B cell (primary cell): ENCODE results near the gene MCTP1. TPM values are rescaled to one million over a fixed set of nuclear protein-coding genes. Genes with fewer than 3 reads are reported as not detected.

Experiments
- ATAC-seq: fragments of 200-7000 bp; cut with Tn5 transposase; one replicate; pipeline ENCODE4 v1.10.0; 2021; ENCODE audit warnings: low read depth, mild to moderate bottlenecking, moderate number of reproducible peaks, moderate library complexity
- CTCF ChIA-PET: fragments of 350-600 bp; sonication (Branson Sonifier 250); formaldehyde crosslinking; loops from one replicate; lab custom pipeline; 2021; ENCODE audit warnings: antibody characterized with exemption, inconsistent platforms; lab: Charles Lee
- POLR2A ChIA-PET: fragments of 350-600 bp; sonication (Branson Sonifier 250); formaldehyde crosslinking; loops from one replicate; lab custom pipeline; 2021; ENCODE audit warnings: antibody characterized with exemption; lab: Charles Lee
- DNase-seq: peaks from one replicate; pipeline ENCODE4 v3.0.0; 2013
- H2AFZ ChIP-seq: 2 replicates; pipeline ENCODE4 v1.6.1; 2012; ENCODE audit warnings: mild to moderate bottlenecking, low read depth, low read length; ENCODE audit not compliant: insufficient read depth, poor library complexity, severe bottlenecking
- H3K27ac ChIP-seq, 2 donors: 1 replicate in 1 of 2; 2 replicates in 1 of 2; pipeline ENCODE4 v1.5.1; 2012 to 2013; ENCODE audit warnings: low read length in 2 of 2, mild to moderate bottlenecking in 2 of 2, moderate library complexity in 1 of 2
- H3K27me3 ChIP-seq, 4 experiments: fragments of 200-600 bp in 1 of 4; sonication (generic) in 1 of 4; replicated peaks in 1 of 4; 1 replicate in 2 of 4; 2 replicates in 2 of 4; pipeline versions ENCODE4 v1.6.1 to v1.7.0; 2013 to 2016; ENCODE audit warnings: low read length in 3 of 4, mild to moderate bottlenecking in 2 of 4, mixed read lengths in 1 of 4, moderate library complexity in 1 of 4; ENCODE audit not compliant: insufficient read depth in 4 of 4, control insufficient read depth in 3 of 4; ENCODE audit errors: control extremely low read depth in 1 of 4
- H3K36me3 ChIP-seq, 2 experiments: replicated peaks in 1 of 2; 1 replicate in 1 of 2; 2 replicates in 1 of 2; pipeline versions ENCODE4 v1.6.1 to v1.7.1; 2013; ENCODE audit warnings: low read length in 1 of 2; ENCODE audit not compliant: insufficient read depth in 2 of 2, control insufficient read depth in 1 of 2; ENCODE audit errors: control extremely low read depth in 1 of 2, extremely low read depth in 1 of 2
- H3K4me1 ChIP-seq, 2 donors: fragments of 200-600 bp in 1 of 2; sonication (generic) in 1 of 2; 1 replicate in 1 of 2; 2 replicates in 1 of 2; pipeline versions ENCODE4 v1.5.1 to v1.6.1; 2013 to 2017; ENCODE audit warnings: low read length in 2 of 2; ENCODE audit not compliant: control insufficient read depth in 2 of 2, insufficient read depth in 2 of 2
- H3K4me2 ChIP-seq: replicated peaks from 2 replicates; pipeline ENCODE3; 2012; ENCODE audit warnings: mild to moderate bottlenecking, low read depth, low read length; ENCODE audit not compliant: poor library complexity, severe bottlenecking
- H3K4me3 ChIP-seq, 5 experiments: fragments of 200-600 bp in 1 of 5; sonication (generic) in 1 of 5; 1 replicate in 3 of 5; 2 replicates in 2 of 5; pipeline versions ENCODE4 v1.5.1 to v1.7.0; 2011 to 2016; ENCODE audit warnings: low read length in 4 of 5, mild to moderate bottlenecking in 4 of 5, low read depth in 2 of 5, control low read depth in 1 of 5, moderate library complexity in 1 of 5; ENCODE audit not compliant: insufficient read depth in 1 of 5; ENCODE audit errors: control extremely low read depth in 1 of 5, extremely low read depth in 1 of 5
- H3K79me2 ChIP-seq: fragments of 200-600 bp; sonication (generic); one replicate; pipeline ENCODE4 v1.6.0; 2016; ENCODE audit warnings: low read length; ENCODE audit not compliant: control insufficient read depth, insufficient read depth
- H3K9ac ChIP-seq: fragments of 200-600 bp; sonication (generic); 2 replicates; pipeline ENCODE4 v1.6.1; 2017; ENCODE audit warnings: mild to moderate bottlenecking, low read length, moderate library complexity
- H3K9me3 ChIP-seq, 3 donors: one replicate each; pipeline versions ENCODE4 v1.6.1 to v1.7.1; 2013; ENCODE audit warnings: low read length in 2 of 3; ENCODE audit not compliant: control insufficient read depth in 2 of 3, insufficient read depth in 1 of 3; ENCODE audit errors: control extremely low read depth in 1 of 3
- H4K20me1 ChIP-seq: 2 replicates; pipeline ENCODE4 v1.6.0; 2012; ENCODE audit warnings: mild to moderate bottlenecking, low read length; ENCODE audit not compliant: insufficient read depth, control insufficient read depth, poor library complexity, severe bottlenecking
- H3K27ac Mint-ChIP-seq: one replicate; pipeline ENCODE4 v1.8.0; 2021; ENCODE audit warnings: mixed read lengths
- H3K27me3 Mint-ChIP-seq: one replicate; pipeline ENCODE4 v1.8.0; 2021; ENCODE audit warnings: mixed read lengths
- H3K4me1 Mint-ChIP-seq: one replicate; pipeline ENCODE4 v1.8.0; 2021; ENCODE audit warnings: mixed read lengths
- H3K4me3 Mint-ChIP-seq: one replicate; pipeline ENCODE4 v1.8.0; 2021; ENCODE audit warnings: mixed read lengths
- H3K9me3 Mint-ChIP-seq: one replicate; pipeline ENCODE4 v1.8.0; 2022; ENCODE audit warnings: mixed read lengths; ENCODE audit not compliant: insufficient read depth
- EZH2 ChIP-seq: IDR thresholded peaks from 2 replicates; pipeline ENCODE4 v1.6.1; 2012; ENCODE audit warnings: borderline replicate concordance, low read depth, mild to moderate bottlenecking, moderate library complexity, low read length; ENCODE audit not compliant: insufficient read depth, poor library complexity, severe bottlenecking
- WGBS: methylation state at CpG from one replicate; pipeline ENCODE4 v1.1.5; 2013; ENCODE audit warnings: missing lambda C conversion rate; ENCODE audit not compliant: insufficient coverage; 5-methylcytosine and 5-hydroxymethylcytosine counted together
- intact Hi-C: fragments of 100-400 bp; cut with micrococcal nuclease; formaldehyde crosslinking; loops from one replicate; pipeline ENCODE4 v1.10.0; 2022
- polyA plus RNA-seq: library from polyadenylated mRNA; depleted of rRNA; stranded (reverse); fragments of >200 nt; gene quantifications from 2 replicates; pipeline ENCODE4 v1.2.3, GENCODE V29; 2012
- total RNA-seq, 2 donors: library from RNA; stranded (reverse); fragments of 120-200 nt in 1 of 2; gene quantifications; 1 replicate in 1 of 2; 2 replicates in 1 of 2; pipeline versions ENCODE4 v1.2.3 to v1.2.4, GENCODE V29; 2013 to 2022
- TF ChIP-seq, protein P1 (sequence below): fragments of 200-600 bp; IDR thresholded peaks from one replicate; pipeline ENCODE4 v1.8.0; 2022; ENCODE audit warnings: antibody characterized with exemption, mild to moderate bottlenecking

MCTP1 gene
- total and polyA plus RNA-seq, 2 donors (not counting 1 experiment from before 2014, with no cell fraction given) = 0.42 to 2.5 TPM

DNA sequence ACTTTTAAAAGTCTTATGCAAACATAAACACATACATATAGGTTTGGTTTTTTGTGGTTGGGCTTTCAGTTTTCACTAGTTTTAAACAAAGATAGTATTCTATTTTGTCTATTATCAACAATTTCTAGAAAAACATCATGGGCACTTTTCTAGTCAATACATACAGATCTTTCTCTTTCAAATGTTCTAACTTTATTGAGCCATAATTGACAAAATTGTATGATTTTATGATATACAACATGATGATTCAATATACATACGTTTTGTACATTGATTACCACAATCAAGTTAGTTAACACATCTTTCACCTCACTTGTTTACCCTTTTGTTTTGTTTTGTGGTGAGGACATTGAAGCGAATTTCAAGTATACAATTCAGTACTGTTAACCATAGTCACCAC is 265.9 kb downstream of the MCTP1 start:
- no peaks in the 10 kb centered on the region for H4K20me1 ChIP-seq
- no peak overlapping the region for H3K4me3 Mint-ChIP-seq

DNA sequence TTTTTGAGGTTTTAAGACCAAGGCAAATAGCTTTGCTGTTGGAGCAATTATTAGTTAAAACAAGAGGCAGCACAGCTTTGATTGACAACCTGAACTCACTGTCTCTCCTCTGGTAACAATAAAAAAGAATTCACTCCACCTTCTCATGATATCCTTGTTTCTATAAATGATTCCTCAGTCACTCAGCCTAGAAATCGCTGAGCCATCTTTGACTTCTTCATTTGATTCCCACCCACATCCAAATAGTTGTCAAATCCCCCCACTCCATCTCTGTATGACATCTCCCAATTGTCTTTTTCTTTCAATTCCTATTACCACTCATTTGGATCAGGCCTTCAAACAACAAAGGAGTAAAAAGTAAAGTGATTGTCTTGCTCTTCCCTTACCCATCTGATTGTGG is 266.4 kb downstream of the MCTP1 start:
- no peak overlapping the region for H3K4me2 ChIP-seq
- no peaks in the 10 kb centered on the region for H3K27me3 Mint-ChIP-seq
- no peaks in the 10 kb centered on the region for H3K9me3 Mint-ChIP-seq
- H3K79me2 ChIP-seq = no peaks in the 10 kb centered on the region
- TF ChIP-seq EZH2 = no peak
- ChIA-PET POLR2A (no interaction called here), CTCF (no interaction called here)
- no peaks in the 10 kb centered on the region for H3K9me3 ChIP-seq
- H3K27ac Mint-ChIP-seq = no peak overlapping the region
- H2AFZ ChIP-seq = no peak overlapping the region
- H3K4me3 Mint-ChIP-seq = no peak overlapping the region
- H3K27me3 ChIP-seq = no peaks in the 10 kb centered on the region
- no peak overlapping the region for H3K4me3 ChIP-seq
- no peaks in the 10 kb centered on the region for H3K4me1 ChIP-seq
- intact Hi-C loops = no loop called here
- no peaks in the 10 kb centered on the region for H4K20me1 ChIP-seq
- H3K27ac ChIP-seq = no peak overlapping the region
- H3K36me3 ChIP-seq = peaks cover 0 to 1% of the 10 kb centered on the region in 2 experiments
- DNase-seq (no peak), ATAC-seq (no peak)
- no peaks in the 10 kb centered on the region for H3K4me1 Mint-ChIP-seq
- no peak overlapping the region for H3K9ac ChIP-seq
- 83% methylated on average over 1 of the region's 1 CpG for WGBS

More for the DNA sequence above, 265.9 kb downstream of the MCTP1 start:
- Mint-ChIP-seq H3K27me3 (no peaks in the 10 kb centered on the region), H3K27ac (no peak overlapping the region), H3K9me3 (no peaks in the 10 kb centered on the region), H3K4me1 (no peaks in the 10 kb centered on the region)
- DNase-seq (no peak), ATAC-seq (no peak)
- TF ChIP-seq EZH2 = no peak
- TF ChIP-seq, protein P1, sequence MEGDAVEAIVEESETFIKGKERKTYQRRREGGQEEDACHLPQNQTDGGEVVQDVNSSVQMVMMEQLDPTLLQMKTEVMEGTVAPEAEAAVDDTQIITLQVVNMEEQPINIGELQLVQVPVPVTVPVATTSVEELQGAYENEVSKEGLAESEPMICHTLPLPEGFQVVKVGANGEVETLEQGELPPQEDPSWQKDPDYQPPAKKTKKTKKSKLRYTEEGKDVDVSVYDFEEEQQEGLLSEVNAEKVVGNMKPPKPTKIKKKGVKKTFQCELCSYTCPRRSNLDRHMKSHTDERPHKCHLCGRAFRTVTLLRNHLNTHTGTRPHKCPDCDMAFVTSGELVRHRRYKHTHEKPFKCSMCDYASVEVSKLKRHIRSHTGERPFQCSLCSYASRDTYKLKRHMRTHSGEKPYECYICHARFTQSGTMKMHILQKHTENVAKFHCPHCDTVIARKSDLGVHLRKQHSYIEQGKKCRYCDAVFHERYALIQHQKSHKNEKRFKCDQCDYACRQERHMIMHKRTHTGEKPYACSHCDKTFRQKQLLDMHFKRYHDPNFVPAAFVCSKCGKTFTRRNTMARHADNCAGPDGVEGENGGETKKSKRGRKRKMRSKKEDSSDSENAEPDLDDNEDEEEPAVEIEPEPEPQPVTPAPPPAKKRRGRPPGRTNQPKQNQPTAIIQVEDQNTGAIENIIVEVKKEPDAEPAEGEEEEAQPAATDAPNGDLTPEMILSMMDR = no peak
- no peaks in the 10 kb centered on the region for H3K4me1 ChIP-seq
- no CpG with 5 or more reads among the region's 2 CpGs for WGBS
- no peak overlapping the region for H2AFZ ChIP-seq
- no peak overlapping the region for H3K4me3 ChIP-seq
- H3K36me3 ChIP-seq = peaks cover 0 to 1% of the 10 kb centered on the region in 2 experiments
- no peaks in the 10 kb centered on the region for H3K9me3 ChIP-seq
- H3K79me2 ChIP-seq = no peaks in the 10 kb centered on the region
- H3K4me2 ChIP-seq = no peak overlapping the region
- intact Hi-C loops = no loop called here
- no peak overlapping the region for H3K9ac ChIP-seq
- no peaks in the 10 kb centered on the region for H3K27me3 ChIP-seq
- no peak overlapping the region for H3K27ac ChIP-seq
- ChIA-PET CTCF (no interaction called here), POLR2A (no interaction called here)
